Suprapubic skin (tissue), 3 donors: ENCODE results near the gene BANP.

Experiments
- CTCF ChIP-seq, 2 donors: fragments of 200-600 bp in 1 of 2; fragments of 450-650 bp in 1 of 2; sonication (generic) in 1 of 2; IDR thresholded peaks; one replicate each; pipeline ENCODE4 v1.5.1; 2016 to 2019; ENCODE audit warnings: antibody characterized with exemption in 2 of 2, mild to moderate bottlenecking in 1 of 2, moderate library complexity in 1 of 2
- POLR2AphosphoS5 ChIP-seq, 3 donors: sonication (generic); formaldehyde crosslinking; IDR thresholded peaks; one replicate each; pipeline ENCODE4 v1.6.1; 2017; ENCODE audit warnings: antibody characterized with exemption in 3 of 3

GRCh38 chr16:88005968-88006367, 54.7 kb downstream of the BANP start:
- TF ChIP-seq CTCF (IDR thresholded peaks at IDR 0.05) (no peak), POLR2AphosphoS5 (IDR thresholded peaks at IDR 0.05) (no peak)
